Panc1 (cell line): ENCODE data around the gene MAST3. TPM values are rescaled to one million over a fixed set of nuclear protein-coding genes. Genes with fewer than 3 reads are reported as not detected.

Experiments
- ATAC-seq: fragments of 200-7000 bp; cut with Tn5 transposase; 2 replicates; pipeline ENCODE4 v1.9.1; 2020; ENCODE audit warnings: mild to moderate bottlenecking, moderate library complexity
- BruUV-seq: library from RNA; stranded (reverse); fragments of 400-500 nt; replicated peaks from 2 replicates; lab custom pipeline; 2021; lab: Mats Ljungman, UMichigan
- CTCF ChIA-PET: fragments of 300-600 bp; sonication (Branson Sonifier 250); formaldehyde crosslinking; loops from one replicate; lab custom pipeline; 2022; ENCODE audit warnings: antibody characterized with exemption; lab: Charles Lee
- POLR2A ChIA-PET: fragments of 300-600 bp; sonication (Branson Sonifier 250); formaldehyde crosslinking; loops from one replicate; lab custom pipeline; 2022; ENCODE audit warnings: antibody characterized with exemption; lab: Charles Lee
- DNase-seq: peaks from one replicate; pipeline ENCODE4 v3.0.0-alpha.2; 2010; ENCODE audit warnings: low read depth, low spot score
- H3K27ac ChIP-seq: 2 replicates; pipeline ENCODE4 v1.5.1; 2011; ENCODE audit warnings: mild to moderate bottlenecking, low read length, inconsistent platforms
- H3K27me3 ChIP-seq: fragments of 200-500 bp; sonication (Bioruptor generic); 2 replicates; pipeline ENCODE4 v1.6.0; 2014; ENCODE audit warnings: low read length, inconsistent platforms; ENCODE audit not compliant: control insufficient read depth, insufficient read depth
- H3K36me3 ChIP-seq: fragments of 200-500 bp; sonication (Bioruptor generic); 2 replicates; pipeline ENCODE4 v1.5.1; 2014; ENCODE audit warnings: inconsistent platforms, mild to moderate bottlenecking, low read length, moderate library complexity; ENCODE audit not compliant: control insufficient read depth, insufficient read depth
- H3K4me1 ChIP-seq: 2 replicates; pipeline ENCODE4 v1.5.1; 2011; ENCODE audit warnings: inconsistent platforms, mild to moderate bottlenecking, low read length, moderate library complexity; ENCODE audit not compliant: control insufficient read depth, insufficient read depth
- H3K4me3 ChIP-seq, 2 experiments: 2 replicates each; pipeline ENCODE4 v1.5.1; 2011 to 2012; ENCODE audit warnings: low read depth in 2 of 2, low read length in 2 of 2, mild to moderate bottlenecking in 2 of 2, inconsistent platforms in 1 of 2, moderate library complexity in 1 of 2
- H3K9me3 ChIP-seq: fragments of 200-500 bp; sonication (Bioruptor generic); 2 replicates; pipeline ENCODE4 v1.5.1; 2014; ENCODE audit warnings: low read depth, mild to moderate bottlenecking, inconsistent platforms, low read length, moderate library complexity; ENCODE audit not compliant: control insufficient read depth, insufficient read depth
- CTCF ChIP-seq: fragments of 450-650 bp; IDR thresholded peaks from 2 replicates; pipeline ENCODE4 v1.5.1; 2017; ENCODE audit warnings: mild to moderate bottlenecking
- POLR2AphosphoS5 ChIP-seq: IDR thresholded peaks from 2 replicates; pipeline ENCODE4 v1.6.1; 2012; ENCODE audit warnings: mild to moderate bottlenecking, low read depth, low read length, moderate library complexity
- REST ChIP-seq, 2 experiments: IDR thresholded peaks; 2 replicates each; pipeline ENCODE4 v1.6.1; 2011 to 2012; ENCODE audit warnings: low read depth in 2 of 2, control low read depth in 1 of 2, low read length in 1 of 2, mild to moderate bottlenecking in 1 of 2, moderate library complexity in 1 of 2; ENCODE audit not compliant: insufficient read depth in 1 of 2
- SIN3A ChIP-seq: IDR thresholded peaks from 2 replicates; pipeline ENCODE4 v1.6.1; 2012; ENCODE audit warnings: low read depth, mild to moderate bottlenecking, low read length, moderate library complexity, borderline replicate concordance; ENCODE audit not compliant: insufficient read depth
- TCF7L2 ChIP-seq: IDR thresholded peaks from 2 replicates; pipeline ENCODE4 v1.6.1; 2011; ENCODE audit warnings: mild to moderate bottlenecking, low read depth, low read length, inconsistent platforms
- in situ Hi-C: cut with HindIII; loops from 2 replicates; pipeline ENCODE4 v1.10.0; 2016; ENCODE audit warnings: low sequenced_read_pairs, low pct_unique_long_range_greater_than_20kb
- intact Hi-C: fragments of 100-400 bp; cut with micrococcal nuclease; formaldehyde crosslinking; loops from one replicate; pipeline ENCODE4 v1.10.0; 2022; ENCODE audit not compliant: unreplicated experiment
- total RNA-seq: library from RNA; stranded (reverse); gene quantifications from one replicate; pipeline ENCODE4 v1.2.1, GENCODE V29; 2021; ENCODE audit not compliant: unreplicated experiment

The MAST3 gene
- total RNA-seq, 1 experiment from 2014 or later, result 13.1 TPM

- CTCF ChIA-PET, result no interaction called here
Observed at GRCh38 chr19:18096258-18096657, 1.3 kb upstream of the MAST3 start.

More at GRCh38 chr19:18096258-18096657, 1.3 kb upstream of the MAST3 start:
- no TSS peak for BruUV-seq
- no peak for ATAC-seq
- no peak overlapping the region for H3K27ac ChIP-seq
- intact Hi-C loops, result no loop called here
- no peaks in the 10 kb centered on the region for H3K27me3 ChIP-seq
- POLR2A ChIA-PET, result no interaction called here
- no peaks in the 10 kb centered on the region for H3K36me3 ChIP-seq
- H3K9me3 ChIP-seq, result no peaks in the 10 kb centered on the region
- in situ Hi-C loops, result no loop called here
- peaks cover 9% of the 10 kb centered on the region; the same call in 1 of the 2 replicates for H3K4me1 ChIP-seq
- no peak for TF ChIP-seq POLR2AphosphoS5
- no peak for TF ChIP-seq REST (IDR thresholded peaks at IDR 0.05; ENCODE audit: insufficient read depth in 1 of 2, low read depth in 2 of 2, low read length in 1 of 2)
- TF ChIP-seq SIN3A, result no peak
- TF ChIP-seq CTCF, result no peak
- TF ChIP-seq TCF7L2, result no peak
- no peak overlapping the region for H3K4me3 ChIP-seq
- no peak for DNase-seq
